ENCODE data around the gene NCAPD3. TPM values are rescaled to one million over a fixed set of nuclear protein-coding genes. Genes with fewer than 3 reads are reported as not detected.

The NCAPD3 gene
- total RNA-seq, 3 donors from 2014 or later (not counting 1 experiment from before 2014, with no cell fraction given), result 27.6 to 33.6 (median 31.2) TPM

DNA sequence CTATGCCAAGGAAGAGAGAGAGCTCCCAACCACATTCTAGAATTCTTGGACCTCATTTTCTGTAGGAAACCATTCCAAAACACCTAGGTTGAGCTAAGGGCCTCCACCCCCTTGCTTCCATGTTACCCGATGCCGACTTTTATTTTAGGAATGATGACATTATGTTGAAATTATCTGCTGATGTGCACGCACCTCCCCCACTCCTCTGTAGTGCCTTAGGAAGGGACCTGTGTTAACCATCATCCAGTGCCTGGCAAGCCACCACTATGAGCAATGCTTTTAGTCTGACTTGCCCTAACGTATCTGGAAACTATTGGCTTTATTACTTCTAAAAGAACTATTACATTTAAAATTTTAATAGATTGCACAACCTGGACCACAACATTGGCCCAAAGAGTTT lies 42.1 kb downstream of the NCAPD3 start:
- Mint-ChIP-seq H3K4me1 (no peaks in the 10 kb centered on the region), H3K9me3 (no peaks in the 10 kb centered on the region), H3K4me3 (no peak overlapping the region), H3K36me3 (peaks cover 13% of the 10 kb centered on the region), H3K27me3 (ENCODE audit: low read depth in 2 of 2) (no peaks in the 10 kb centered on the region), H3K27ac (no peak overlapping the region)
- intact Hi-C loops (cut with micrococcal nuclease), result no loop called here
- no peak for DNase-seq
- H3K27me3 ChIP-seq (ENCODE audit: control insufficient read depth, insufficient read depth, low read length), result no peaks in the 10 kb centered on the region
- peaks cover 36% of the 10 kb centered on the region for H3K36me3 ChIP-seq (ENCODE audit: control insufficient read depth, insufficient read depth, low read length)
- H3K9me3 ChIP-seq (ENCODE audit: control insufficient read depth, insufficient read depth, low read length), result no peaks in the 10 kb centered on the region
- WGBS (ENCODE audit: insufficient coverage), result 93% methylated on average over 2 of the region's 4 CpGs
- H3K4me3 ChIP-seq (ENCODE audit: low read length), result no peak overlapping the region
- H3K27ac ChIP-seq (ENCODE audit: low read length), result no peak overlapping the region
- H3K4me1 ChIP-seq (ENCODE audit: control insufficient read depth, insufficient read depth, low read length), result no peaks in the 10 kb centered on the region
- TF ChIP-seq, protein P1, sequence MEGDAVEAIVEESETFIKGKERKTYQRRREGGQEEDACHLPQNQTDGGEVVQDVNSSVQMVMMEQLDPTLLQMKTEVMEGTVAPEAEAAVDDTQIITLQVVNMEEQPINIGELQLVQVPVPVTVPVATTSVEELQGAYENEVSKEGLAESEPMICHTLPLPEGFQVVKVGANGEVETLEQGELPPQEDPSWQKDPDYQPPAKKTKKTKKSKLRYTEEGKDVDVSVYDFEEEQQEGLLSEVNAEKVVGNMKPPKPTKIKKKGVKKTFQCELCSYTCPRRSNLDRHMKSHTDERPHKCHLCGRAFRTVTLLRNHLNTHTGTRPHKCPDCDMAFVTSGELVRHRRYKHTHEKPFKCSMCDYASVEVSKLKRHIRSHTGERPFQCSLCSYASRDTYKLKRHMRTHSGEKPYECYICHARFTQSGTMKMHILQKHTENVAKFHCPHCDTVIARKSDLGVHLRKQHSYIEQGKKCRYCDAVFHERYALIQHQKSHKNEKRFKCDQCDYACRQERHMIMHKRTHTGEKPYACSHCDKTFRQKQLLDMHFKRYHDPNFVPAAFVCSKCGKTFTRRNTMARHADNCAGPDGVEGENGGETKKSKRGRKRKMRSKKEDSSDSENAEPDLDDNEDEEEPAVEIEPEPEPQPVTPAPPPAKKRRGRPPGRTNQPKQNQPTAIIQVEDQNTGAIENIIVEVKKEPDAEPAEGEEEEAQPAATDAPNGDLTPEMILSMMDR (IDR thresholded peaks at IDR 0.05), result no peak
- ATAC-seq, result no peak

DNA sequence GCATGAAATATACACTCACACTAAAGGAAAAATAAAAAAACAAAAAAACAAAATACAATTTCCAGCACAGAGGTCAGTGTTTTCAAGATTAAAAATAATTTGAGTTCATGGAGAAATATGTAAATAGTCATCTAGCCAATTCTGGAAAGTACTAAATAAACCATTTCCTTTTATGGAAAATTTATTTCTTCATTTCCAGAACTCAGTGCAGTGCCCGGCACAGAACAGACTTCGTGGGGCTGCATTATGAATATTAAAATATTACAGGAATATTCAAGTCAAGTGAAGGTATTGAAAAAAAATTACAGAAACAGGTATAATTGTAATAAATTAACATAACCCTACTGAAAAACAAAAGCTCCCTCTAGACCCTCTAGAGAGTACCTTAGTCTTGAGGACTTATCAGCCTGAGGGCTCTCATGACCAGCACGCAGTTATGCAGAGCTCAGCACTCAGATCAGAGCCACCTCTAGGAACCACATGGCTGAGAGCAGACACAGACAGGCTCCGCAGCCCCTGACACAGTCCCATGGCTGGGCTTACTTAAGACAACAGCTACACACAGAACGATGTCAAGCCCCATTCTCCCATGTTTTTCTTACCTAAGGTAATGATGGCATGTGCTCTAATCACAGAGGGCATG lies 45.6 kb downstream of the NCAPD3 start:
- no peak overlapping the region for H3K27ac Mint-ChIP-seq
- no peaks in the 10 kb centered on the region for H3K4me1 Mint-ChIP-seq
- no peaks in the 10 kb centered on the region for H3K27me3 Mint-ChIP-seq (ENCODE audit: low read depth in 2 of 2)
- no peaks in the 10 kb centered on the region for H3K9me3 ChIP-seq (ENCODE audit: control insufficient read depth, insufficient read depth, low read length)
- no peaks in the 10 kb centered on the region for H3K9me3 Mint-ChIP-seq
- ATAC-seq (no peak), DNase-seq (no peak)
- no peak overlapping the region for H3K4me3 ChIP-seq (ENCODE audit: low read length)
- H3K27me3 ChIP-seq (ENCODE audit: control insufficient read depth, insufficient read depth, low read length), result no peaks in the 10 kb centered on the region
- peaks cover 42% of the 10 kb centered on the region for H3K36me3 ChIP-seq (ENCODE audit: control insufficient read depth, insufficient read depth, low read length)
- WGBS (ENCODE audit: insufficient coverage), result 92% methylated on average over 3 of the region's 5 CpGs
- TF ChIP-seq, protein P1 (IDR thresholded peaks at IDR 0.05), result no peak
- H3K36me3 Mint-ChIP-seq, result peaks cover 23% of the 10 kb centered on the region
- intact Hi-C loops (cut with micrococcal nuclease), result no loop called here
- no peak overlapping the region for H3K4me3 Mint-ChIP-seq
- no peaks in the 10 kb centered on the region for H3K4me1 ChIP-seq (ENCODE audit: control insufficient read depth, insufficient read depth, low read length)
- no peak overlapping the region for H3K27ac ChIP-seq (ENCODE audit: low read length)

DNA sequence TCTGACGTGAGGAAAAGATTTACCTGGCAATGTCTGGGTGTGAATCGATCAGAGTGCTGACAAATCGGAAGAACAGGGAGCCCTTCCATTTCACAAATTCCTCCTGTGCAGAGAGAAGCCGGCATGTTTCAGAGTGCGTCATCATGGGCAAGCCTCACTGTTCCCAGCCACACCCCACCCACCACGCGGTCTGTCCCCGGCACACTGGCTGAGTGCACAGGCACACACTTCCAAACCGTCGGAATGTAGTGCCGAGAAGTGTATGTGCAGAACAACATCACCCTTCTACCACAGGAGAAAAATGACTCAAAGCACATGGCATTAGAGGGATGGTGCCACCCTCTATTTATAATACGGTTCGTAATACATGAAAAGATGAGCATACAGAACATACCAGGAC lies 47.5 kb downstream of the NCAPD3 start:
- Histone ChIP-seq H3K4me3 (ENCODE audit: low read length) (no peak overlapping the region), H3K9me3 (ENCODE audit: control insufficient read depth, insufficient read depth, low read length) (no peaks in the 10 kb centered on the region), H3K36me3 (ENCODE audit: control insufficient read depth, insufficient read depth, low read length) (peaks cover 45% of the 10 kb centered on the region), H3K27me3 (ENCODE audit: control insufficient read depth, insufficient read depth, low read length) (no peaks in the 10 kb centered on the region), H3K27ac (ENCODE audit: low read length) (no peak overlapping the region), H3K4me1 (ENCODE audit: control insufficient read depth, insufficient read depth, low read length) (no peaks in the 10 kb centered on the region)
- Mint-ChIP-seq H3K36me3 (peaks cover 23% of the 10 kb centered on the region), H3K9me3 (no peaks in the 10 kb centered on the region), H3K27me3 (ENCODE audit: low read depth in 2 of 2) (no peaks in the 10 kb centered on the region), H3K4me1 (no peaks in the 10 kb centered on the region), H3K27ac (no peak overlapping the region), H3K4me3 (no peak overlapping the region)
- DNase-seq (no peak), ATAC-seq (no peak)
- TF ChIP-seq, protein P1 (IDR thresholded peaks at IDR 0.05), result no peak
- 99% methylated on average over 13 of the region's 13 CpGs for WGBS (ENCODE audit: insufficient coverage)
- intact Hi-C loops (cut with micrococcal nuclease), result no loop called here

DNA sequence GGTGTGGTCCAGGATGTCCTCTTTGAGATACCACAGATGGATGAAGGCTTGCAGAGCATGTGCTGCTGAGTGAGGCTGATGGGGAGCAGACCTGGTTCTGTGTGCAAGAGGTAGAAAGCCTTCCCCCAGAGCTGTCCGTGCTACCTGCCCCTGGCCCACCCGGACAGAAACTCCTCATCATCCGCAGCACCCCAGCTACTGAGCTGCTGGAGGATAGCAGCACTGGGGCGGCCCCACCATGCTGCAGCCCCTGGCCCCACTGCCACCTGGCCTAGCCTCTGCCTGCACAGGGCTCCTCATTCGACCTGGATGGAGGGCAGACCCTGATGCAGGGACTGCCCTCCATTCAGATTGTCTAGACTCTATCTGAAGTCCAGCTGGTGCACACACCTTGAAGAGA lies 50.5 kb downstream of the NCAPD3 start:
- TF ChIP-seq, protein P1 (IDR thresholded peaks at IDR 0.05), result no peak
- H3K9me3 Mint-ChIP-seq, result no peaks in the 10 kb centered on the region
- H3K27me3 Mint-ChIP-seq (ENCODE audit: low read depth in 2 of 2), result no peaks in the 10 kb centered on the region
- intact Hi-C loops (cut with micrococcal nuclease), result no loop called here
- WGBS (ENCODE audit: insufficient coverage), result 100% methylated on average over 5 of the region's 5 CpGs
- H3K27ac ChIP-seq (ENCODE audit: low read length), result no peak overlapping the region
- H3K4me1 Mint-ChIP-seq, result no peaks in the 10 kb centered on the region
- no peaks in the 10 kb centered on the region for H3K9me3 ChIP-seq (ENCODE audit: control insufficient read depth, insufficient read depth, low read length)
- H3K4me1 ChIP-seq (ENCODE audit: control insufficient read depth, insufficient read depth, low read length), result no peaks in the 10 kb centered on the region
- H3K36me3 Mint-ChIP-seq, result peaks cover 28% of the 10 kb centered on the region
- H3K4me3 ChIP-seq (ENCODE audit: low read length), result no peak overlapping the region
- no peak overlapping the region for H3K4me3 Mint-ChIP-seq
- ATAC-seq (no peak), DNase-seq (no peak)
- H3K27ac Mint-ChIP-seq, result no peak overlapping the region
- H3K36me3 ChIP-seq (ENCODE audit: control insufficient read depth, insufficient read depth, low read length), result peaks cover 57% of the 10 kb centered on the region
- no peaks in the 10 kb centered on the region for H3K27me3 ChIP-seq (ENCODE audit: control insufficient read depth, insufficient read depth, low read length)
